GM12801 (cell line): ENCODE results near the gene CNTNAP5.

Source experiments
- TF ChIP-seq, protein P1 (sequence below): IDR thresholded peaks from one replicate; pipeline ENCODE4 v1.5.1; 2011; ENCODE audit warnings: control low read depth; ENCODE audit not compliant: insufficient read length; ENCODE audit errors: extremely low read depth

CNTNAP5 gene

DNA sequence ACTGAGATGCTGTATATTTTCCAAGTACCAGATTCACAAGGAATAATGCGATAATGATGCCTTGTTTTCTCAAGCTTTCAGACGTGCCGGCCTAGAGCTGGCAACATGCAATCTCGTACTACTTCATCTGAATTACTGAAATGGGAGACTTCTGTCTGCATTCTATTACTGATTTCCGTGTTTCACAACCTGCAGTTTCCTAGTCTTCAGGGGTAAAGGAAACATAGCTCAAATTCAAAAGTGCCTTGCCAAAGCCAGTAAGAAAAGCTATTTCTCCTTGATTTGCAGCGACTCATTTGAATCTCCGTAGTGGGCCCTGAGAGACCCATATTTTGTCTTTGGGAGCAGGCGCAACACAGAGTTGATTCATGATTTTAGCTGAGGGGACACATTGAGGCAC lies 289.0 kb downstream of the CNTNAP5 start:
- TF ChIP-seq, protein P1, sequence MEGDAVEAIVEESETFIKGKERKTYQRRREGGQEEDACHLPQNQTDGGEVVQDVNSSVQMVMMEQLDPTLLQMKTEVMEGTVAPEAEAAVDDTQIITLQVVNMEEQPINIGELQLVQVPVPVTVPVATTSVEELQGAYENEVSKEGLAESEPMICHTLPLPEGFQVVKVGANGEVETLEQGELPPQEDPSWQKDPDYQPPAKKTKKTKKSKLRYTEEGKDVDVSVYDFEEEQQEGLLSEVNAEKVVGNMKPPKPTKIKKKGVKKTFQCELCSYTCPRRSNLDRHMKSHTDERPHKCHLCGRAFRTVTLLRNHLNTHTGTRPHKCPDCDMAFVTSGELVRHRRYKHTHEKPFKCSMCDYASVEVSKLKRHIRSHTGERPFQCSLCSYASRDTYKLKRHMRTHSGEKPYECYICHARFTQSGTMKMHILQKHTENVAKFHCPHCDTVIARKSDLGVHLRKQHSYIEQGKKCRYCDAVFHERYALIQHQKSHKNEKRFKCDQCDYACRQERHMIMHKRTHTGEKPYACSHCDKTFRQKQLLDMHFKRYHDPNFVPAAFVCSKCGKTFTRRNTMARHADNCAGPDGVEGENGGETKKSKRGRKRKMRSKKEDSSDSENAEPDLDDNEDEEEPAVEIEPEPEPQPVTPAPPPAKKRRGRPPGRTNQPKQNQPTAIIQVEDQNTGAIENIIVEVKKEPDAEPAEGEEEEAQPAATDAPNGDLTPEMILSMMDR: no peak

DNA sequence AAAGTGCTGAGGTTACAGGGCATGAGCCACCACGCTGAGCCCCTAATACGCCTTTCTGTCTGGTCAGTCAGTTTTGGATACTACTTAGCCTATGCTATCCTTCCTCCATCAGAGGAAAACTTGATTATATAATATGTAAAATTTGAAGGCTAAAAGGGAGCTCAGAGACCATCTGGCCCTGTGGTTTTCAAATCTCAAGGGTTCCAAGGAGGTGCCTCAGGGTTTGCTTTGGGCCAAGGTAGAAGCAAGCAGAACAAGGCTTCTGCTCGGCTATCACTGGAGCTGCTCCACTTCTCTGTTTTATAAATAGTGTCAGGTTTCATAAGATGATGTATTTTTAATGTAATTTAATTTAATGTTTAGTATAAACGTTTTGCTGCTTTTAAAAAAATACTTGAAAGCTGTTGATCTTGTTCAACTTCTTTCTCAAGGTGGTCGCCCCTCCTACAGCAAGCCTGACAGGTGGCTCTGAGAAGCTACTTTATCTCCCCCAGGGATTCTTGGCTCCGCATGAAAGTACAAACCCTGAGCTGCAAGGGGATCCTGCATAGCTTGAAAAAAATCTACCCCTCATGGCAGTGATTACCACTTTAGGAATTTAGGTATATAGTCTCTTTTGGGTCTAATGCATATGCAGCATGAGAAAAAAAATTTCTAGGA lies 290.3 kb downstream of the CNTNAP5 start:
- TF ChIP-seq, protein P1: no peak

DNA sequence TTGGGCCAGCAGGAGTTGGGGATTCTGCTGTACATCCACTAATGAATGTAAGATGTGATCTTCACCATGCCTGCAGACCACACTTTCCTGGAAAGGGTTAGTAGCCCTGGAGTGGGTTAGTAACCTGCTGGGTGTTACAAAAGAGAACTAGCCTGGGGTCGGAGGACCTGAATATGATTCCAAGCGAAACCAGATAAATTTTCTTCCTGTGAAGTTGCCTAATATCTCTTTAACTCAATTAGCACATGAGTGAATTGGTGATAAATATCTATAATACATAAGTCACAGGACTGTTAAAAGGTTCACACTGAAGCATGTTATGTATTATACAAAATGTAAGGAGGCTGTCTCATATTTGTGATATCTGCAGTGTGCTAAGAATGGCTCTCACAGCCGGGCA lies 291.0 kb downstream of the CNTNAP5 start:
- TF ChIP-seq, protein P1: no peak

DNA sequence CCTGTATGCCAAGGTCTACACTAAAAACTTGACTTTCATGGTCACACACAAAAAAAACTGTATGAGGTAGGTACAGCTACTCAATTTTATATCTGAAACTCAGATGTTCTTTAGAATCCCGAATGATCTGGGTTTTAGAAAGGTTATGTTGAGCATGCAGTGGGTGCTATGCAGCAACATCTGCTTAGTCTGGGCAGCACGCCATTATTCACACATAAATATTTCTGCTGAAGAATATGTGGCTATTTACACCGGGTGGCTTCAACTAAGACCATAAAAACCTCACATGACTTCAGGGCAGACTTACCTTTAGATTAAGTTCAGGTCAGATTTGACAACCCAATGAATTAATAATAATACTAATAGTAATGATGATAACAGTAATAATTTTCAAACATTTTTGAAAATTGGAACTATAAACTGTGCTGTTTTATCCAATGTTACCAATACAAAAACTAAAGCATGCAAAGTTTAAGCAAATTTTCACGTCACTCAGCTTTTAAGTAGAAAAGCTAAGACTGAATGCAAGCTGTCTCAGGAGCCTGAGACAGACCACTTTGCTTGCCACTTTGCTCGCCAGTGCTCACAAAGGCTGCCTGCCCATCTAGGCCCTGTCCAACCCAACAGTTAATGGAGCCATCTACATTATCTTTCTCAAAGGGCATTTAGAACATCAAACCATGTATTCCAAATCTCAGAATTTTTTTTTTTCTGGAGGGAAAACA lies 292.0 kb downstream of the CNTNAP5 start:
- TF ChIP-seq, protein P1: no peak

DNA sequence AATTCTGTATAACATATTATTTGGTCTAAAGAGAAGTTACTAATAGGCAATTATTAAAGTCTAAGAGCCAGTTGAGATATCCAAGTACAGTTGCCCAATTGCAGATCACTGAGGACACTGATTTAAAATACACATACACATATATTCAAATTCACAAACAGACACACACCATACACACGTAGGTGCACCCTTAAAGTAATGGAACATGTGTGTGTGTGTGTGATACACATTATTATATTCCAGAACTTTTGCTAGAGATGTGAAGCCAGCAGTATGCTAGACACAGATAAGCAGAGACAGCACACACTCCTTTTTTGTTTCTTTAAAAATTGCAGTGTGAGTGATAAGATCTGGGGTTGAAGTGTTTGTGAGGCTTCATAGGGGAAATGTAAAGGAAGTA lies 292.5 kb downstream of the CNTNAP5 start:
- TF ChIP-seq, protein P1: no peak

DNA sequence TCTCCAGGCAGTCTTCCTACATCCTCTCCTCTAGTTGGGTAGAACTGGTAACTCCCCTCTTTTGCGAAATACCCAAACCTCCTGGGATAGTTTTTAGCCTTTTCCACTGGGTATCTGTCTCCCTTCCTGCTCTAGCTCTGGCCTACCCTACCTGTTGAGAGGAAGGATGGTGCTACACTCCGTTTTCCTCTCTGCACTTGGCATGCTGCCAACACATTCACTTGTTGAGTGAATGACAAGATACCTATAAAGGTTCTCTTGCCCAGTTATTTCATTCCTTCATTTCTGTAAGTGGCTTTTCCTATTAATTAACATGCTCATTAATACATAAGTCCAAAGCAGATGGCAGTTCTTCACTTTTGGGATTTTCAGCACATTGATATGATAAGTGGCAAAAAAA lies 293.8 kb downstream of the CNTNAP5 start:
- TF ChIP-seq, protein P1: no peak

DNA sequence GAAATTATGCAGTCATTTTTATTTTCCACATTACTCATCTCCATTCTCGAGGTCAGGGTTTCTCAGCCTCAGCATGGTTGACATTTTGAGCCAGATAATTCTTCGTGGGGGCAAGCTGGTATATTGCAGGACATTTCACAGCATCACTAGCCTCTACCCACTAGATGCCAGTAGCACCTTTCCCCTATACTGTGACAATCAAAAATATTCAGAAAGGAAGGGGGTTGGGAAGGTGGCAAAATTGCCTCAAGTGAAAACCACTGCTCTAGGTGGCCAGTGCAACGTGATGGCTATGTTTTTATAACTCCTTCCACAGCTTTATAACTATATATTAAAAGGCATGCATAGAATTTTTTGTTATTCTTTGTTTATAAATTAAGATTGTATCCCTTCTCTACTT lies 294.5 kb downstream of the CNTNAP5 start:
- TF ChIP-seq, protein P1: no peak
